GM13977 (cell line): ENCODE results near the gene RPGRIP1.
"Not testable (repeated sequence)": the region's sequence is repeated elsewhere in the genome, so short reads cannot be mapped to it uniquely, and the experiment has no call there.

Experiments
- DNase-seq: peaks from one replicate; pipeline ENCODE4 v3.0.0; 2012; ENCODE audit warnings: low spot score
- in situ Hi-C: fragments of 300-500 bp; cut with MboI; formaldehyde crosslinking; loops from one replicate; pipeline ENCODE4 v1.12.0; 2022; ENCODE audit warnings: low sequenced_read_pairs, low pct_unique_long_range_greater_than_20kb, mixed read lengths, inconsistent platforms; ENCODE audit not compliant: unreplicated experiment
- TF ChIP-seq, protein P1 (sequence below): IDR thresholded peaks from 2 replicates; pipeline ENCODE4 v1.5.1; 2012; ENCODE audit warnings: mild to moderate bottlenecking, control low read depth; ENCODE audit not compliant: insufficient read depth; ENCODE audit errors: extremely low read depth, missing control alignments

The RPGRIP1 gene

DNA sequence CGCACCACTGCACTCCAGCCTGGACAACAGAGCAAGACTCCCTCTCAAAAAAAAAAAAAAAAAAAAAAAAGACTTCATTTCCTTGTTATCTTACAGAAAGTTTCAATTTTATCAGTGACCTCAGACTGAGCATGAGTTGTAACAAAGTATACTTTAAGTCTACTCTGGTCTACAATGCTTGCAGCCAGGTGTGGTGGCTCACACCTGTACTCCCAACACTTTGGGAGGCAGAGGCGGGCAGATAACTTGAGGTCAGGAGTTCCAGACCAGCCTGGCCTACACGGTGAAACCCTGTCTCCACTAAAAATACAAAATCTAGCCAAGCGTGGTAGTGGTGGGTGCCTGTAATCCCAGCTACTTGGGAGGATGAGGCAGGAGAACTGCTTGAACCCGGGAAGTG is 28.7 kb upstream of the RPGRIP1 start:
- in situ Hi-C loops, result no loop called here
- DNase-seq, result no peak
- TF ChIP-seq, protein P1, sequence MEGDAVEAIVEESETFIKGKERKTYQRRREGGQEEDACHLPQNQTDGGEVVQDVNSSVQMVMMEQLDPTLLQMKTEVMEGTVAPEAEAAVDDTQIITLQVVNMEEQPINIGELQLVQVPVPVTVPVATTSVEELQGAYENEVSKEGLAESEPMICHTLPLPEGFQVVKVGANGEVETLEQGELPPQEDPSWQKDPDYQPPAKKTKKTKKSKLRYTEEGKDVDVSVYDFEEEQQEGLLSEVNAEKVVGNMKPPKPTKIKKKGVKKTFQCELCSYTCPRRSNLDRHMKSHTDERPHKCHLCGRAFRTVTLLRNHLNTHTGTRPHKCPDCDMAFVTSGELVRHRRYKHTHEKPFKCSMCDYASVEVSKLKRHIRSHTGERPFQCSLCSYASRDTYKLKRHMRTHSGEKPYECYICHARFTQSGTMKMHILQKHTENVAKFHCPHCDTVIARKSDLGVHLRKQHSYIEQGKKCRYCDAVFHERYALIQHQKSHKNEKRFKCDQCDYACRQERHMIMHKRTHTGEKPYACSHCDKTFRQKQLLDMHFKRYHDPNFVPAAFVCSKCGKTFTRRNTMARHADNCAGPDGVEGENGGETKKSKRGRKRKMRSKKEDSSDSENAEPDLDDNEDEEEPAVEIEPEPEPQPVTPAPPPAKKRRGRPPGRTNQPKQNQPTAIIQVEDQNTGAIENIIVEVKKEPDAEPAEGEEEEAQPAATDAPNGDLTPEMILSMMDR, result no peak

- in situ Hi-C loops, result no loop called here
- TF ChIP-seq, protein P1, result no peak
- no peak for DNase-seq
These were observed 27.7 kb upstream of the RPGRIP1 start for GRCh38 chr14:21252149-21252548.

DNA sequence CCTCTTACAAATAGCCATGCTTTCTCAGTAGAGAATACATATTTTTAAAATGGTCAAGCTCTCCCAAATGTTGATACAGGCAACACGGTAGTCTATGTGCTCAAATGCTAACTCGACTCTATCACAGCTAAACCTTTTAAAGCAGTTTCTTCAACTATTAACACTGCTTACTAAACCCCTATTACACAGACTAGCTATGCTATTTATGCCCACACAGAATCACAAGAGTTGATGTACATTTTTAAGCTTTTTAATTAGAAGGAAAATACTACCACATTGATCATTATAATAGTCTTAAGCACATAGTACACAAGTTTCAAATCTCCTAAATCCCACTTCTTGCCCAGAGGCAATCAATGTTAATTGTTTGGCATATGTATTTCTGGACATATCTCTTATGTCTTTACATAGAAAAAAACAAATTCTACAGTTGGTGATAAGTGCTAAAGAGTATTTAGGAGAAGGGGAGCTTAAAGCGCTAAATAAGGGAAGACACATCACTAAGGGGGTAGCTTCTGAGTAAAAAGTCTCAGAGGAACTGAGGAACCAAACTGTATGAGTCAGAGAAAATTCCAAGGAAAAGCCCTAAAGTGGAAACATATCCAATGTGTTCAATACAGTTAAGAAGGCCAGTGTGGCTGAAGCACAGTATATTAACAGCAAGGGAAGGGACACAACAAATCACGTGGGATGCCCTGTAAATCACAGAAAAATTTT is 24.3 kb upstream of the RPGRIP1 start:
- no peak for DNase-seq
- in situ Hi-C loops, result no loop called here
- TF ChIP-seq, protein P1, result no peak

DNA sequence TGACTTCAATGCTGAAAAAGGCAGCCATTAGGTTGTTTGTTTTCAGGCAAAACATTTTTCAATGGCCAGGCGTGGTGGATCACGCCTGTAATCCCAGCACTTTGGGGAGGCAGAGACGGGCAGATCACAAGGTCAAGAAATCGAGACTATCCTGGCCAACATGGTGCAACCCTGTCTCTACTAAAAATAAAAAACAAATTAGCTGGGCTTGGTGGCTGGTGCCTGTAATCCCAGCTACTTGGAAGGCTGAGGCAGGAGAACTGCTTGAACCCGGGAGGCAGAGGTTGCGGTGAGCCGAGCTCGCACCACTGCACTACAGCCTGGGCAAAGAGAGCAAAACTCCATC is 23.8 kb upstream of the RPGRIP1 start:
- in situ Hi-C loops, DNase-seq: not testable (repeated sequence)

DNA sequence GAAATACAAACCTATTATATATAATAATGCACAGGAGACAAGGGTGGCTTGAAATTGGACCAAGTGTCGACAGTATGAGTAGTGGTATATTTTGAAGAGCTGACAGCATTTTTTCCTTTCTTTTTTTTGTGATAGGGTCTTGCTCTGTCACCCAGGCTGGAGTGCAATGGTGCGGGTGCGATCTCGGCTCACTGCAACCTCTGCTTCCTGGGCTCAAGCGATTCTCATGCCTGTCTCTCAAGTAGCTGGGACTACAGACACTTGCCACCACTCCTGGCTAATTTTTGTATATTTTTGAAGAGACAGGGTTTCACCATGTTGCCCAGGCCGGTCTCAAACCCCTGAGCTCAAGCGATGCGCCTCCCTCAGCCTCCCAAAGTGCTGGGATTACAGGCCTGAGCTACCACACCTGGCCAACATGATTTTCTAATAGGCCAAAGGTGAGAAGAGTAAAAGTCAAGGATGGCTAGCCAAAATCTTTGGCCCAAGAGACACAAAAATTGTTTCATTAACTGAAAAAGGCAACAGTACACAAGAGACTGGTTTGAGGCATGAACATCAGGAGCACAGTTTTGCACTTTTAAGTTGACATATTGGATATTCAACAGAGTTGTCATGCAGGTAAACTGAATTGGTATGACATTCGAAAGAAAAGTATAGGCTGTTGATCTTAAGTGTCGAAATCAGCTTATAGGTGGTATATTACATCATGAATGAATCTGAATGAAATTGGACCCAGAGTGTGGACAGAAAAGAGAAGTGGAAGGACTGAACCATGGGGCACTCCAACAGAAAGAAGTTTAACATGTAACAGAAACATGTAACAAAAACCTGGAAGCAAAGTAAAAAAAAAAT is 23.1 kb upstream of the RPGRIP1 start:
- in situ Hi-C loops, result no loop called here
- DNase-seq, result no peak
- TF ChIP-seq, protein P1, result no peak

GRCh38 chr14:21257394-21257909 is 22.4 kb upstream of the RPGRIP1 start:
- no peak for DNase-seq
- TF ChIP-seq, protein P1, result no peak
- in situ Hi-C loops, result no loop called here
